H1 (cell line): ENCODE measurements around the gene PHAX. TPM values are rescaled to one million over a fixed set of nuclear protein-coding genes. Genes with fewer than 3 reads are reported as not detected.

Experiments used
- JUN ChIP-seq: IDR thresholded peaks from 2 replicates; pipeline ENCODE4 v1.6.1; 2011; ENCODE audit warnings: low read depth, mild to moderate bottlenecking, improper control_type of control experiment, low read length
- NANOG ChIP-seq: IDR thresholded peaks from 2 replicates; pipeline ENCODE4 v1.6.1; 2011; ENCODE audit warnings: low read length, low read depth, mild to moderate bottlenecking, inconsistent platforms; ENCODE audit not compliant: insufficient read depth, poor library complexity, severe bottlenecking
- TCF12 ChIP-seq: IDR thresholded peaks from 2 replicates; pipeline ENCODE4 v1.6.1; 2011; ENCODE audit warnings: low read depth, mild to moderate bottlenecking, low read length
- polyA plus RNA-seq, 7 experiments: library from polyadenylated mRNA; depleted of rRNA in 3 of 7; stranded (reverse) in 5 of 7; unstranded in 2 of 7; fragments of >200 nt in 5 of 7; fragments of 200-250 nt in 2 of 7; gene quantifications; 1 replicate in 5 of 7; 2 replicates in 1 of 7; 4 replicates in 1 of 7; pipeline versions ENCODE4 v1.2.1 to v1.2.3, GENCODE V29; 2011 to 2013; ENCODE audit warnings: missing spikeins in 2 of 7, mixed read lengths in 2 of 7
- total RNA-seq: library from RNA; stranded (reverse); fragmentation: NEBNext Ultra II Directional; extraction: Animal tissue kit (Norgen Biotek cat#: 25700); gene quantifications from 2 replicates; pipeline ENCODE4 v1.2.1, GENCODE V29; 2021

The PHAX gene
- total and polyA plus RNA-seq, 2 of the 8 experiments (the other 6 are each of a cell fraction or from before 2014, with no cell fraction given): 32.1 to 59.5 TPM

GRCh38 chr5:126673477-126673876, 72.7 kb downstream of the PHAX start (continued):
- no peak for TF ChIP-seq JUN
- TF ChIP-seq TCF12: no peak
- no peak for TF ChIP-seq NANOG
- TF ChIP-seq, all 59 proteins: peak for 0
